T-helper 1 cell treated with Interleukin-12 subunit alpha and Interleukin-12 subunit beta and Interleukin-4 antibody, amounts not matched to agents 30 ng/mL and 1 ng/mL, for 36 hours (primary cell): ENCODE data around the gene NKIRAS1. TPM values are rescaled to one million over a fixed set of nuclear protein-coding genes. Genes with fewer than 3 reads are reported as not detected.
"Not testable (repeated sequence)": the region's sequence is repeated elsewhere in the genome, so short reads cannot be mapped to it uniquely, and the experiment has no call there.

ENCODE experiments used
- intact Hi-C: fragments of 100-400 bp; cut with micrococcal nuclease; formaldehyde crosslinking; loops from one replicate; pipeline ENCODE4 v1.15.1; 2024
- total RNA-seq: library from RNA; stranded (reverse); gene quantifications from 2 replicates; pipeline ENCODE4 v1.2.3, GENCODE V29; 2022

The NKIRAS1 gene
- total RNA-seq, 1 donor from 2014 or later, result 2.8 TPM

- intact Hi-C loops, result no loop called here
Observed at GRCh38 chr3:23873941-23874340, 42.8 kb downstream of the NKIRAS1 start.

GRCh38 chr3:23872330-23872729, 44.5 kb downstream of the NKIRAS1 start:
- intact Hi-C loops, result no loop called here

GRCh38 chr3:23871361-23871760, 45.4 kb downstream of the NKIRAS1 start:
- intact Hi-C loops, result not testable (repeated sequence)

GRCh38 chr3:23870663-23871043, 46.1 kb downstream of the NKIRAS1 start:
- intact Hi-C loops, result not testable (repeated sequence)

GRCh38 chr3:23869977-23870662, 46.7 kb downstream of the NKIRAS1 start:
- intact Hi-C loops, result no loop called here

- intact Hi-C loops, result no loop called here
Observed at GRCh38 chr3:23867838-23868237, 49.0 kb downstream of the NKIRAS1 start.

GRCh38 chr3:23867400-23867799, 49.4 kb downstream of the NKIRAS1 start:
- intact Hi-C loops, result no loop called here

GRCh38 chr3:23865595-23866396, 51.0 kb downstream of the NKIRAS1 start:
- intact Hi-C loops, result no loop called here

- intact Hi-C loops, result no loop called here
Observed at GRCh38 chr3:23864931-23865330, 51.9 kb downstream of the NKIRAS1 start.

- intact Hi-C loops, result no loop called here
Observed at GRCh38 chr3:23863060-23863459, 53.7 kb downstream of the NKIRAS1 start.

- intact Hi-C loops, result no loop called here
Observed at GRCh38 chr3:23861689-23862088, 55.1 kb downstream of the NKIRAS1 start.

GRCh38 chr3:23859839-23860382, 56.9 kb downstream of the NKIRAS1 start:
- intact Hi-C loops, result no loop called here

- intact Hi-C loops, result no loop called here
Observed at GRCh38 chr3:23859012-23859743, 57.6 kb downstream of the NKIRAS1 start.

- intact Hi-C loops, result no loop called here
Observed at GRCh38 chr3:23856286-23856685, 60.5 kb downstream of the NKIRAS1 start.

GRCh38 chr3:23849462-23849861, 67.3 kb downstream of the NKIRAS1 start:
- intact Hi-C loops, result not testable (repeated sequence)

- intact Hi-C loops, result no loop called here
Observed at GRCh38 chr3:23845326-23846216, 71.2 kb downstream of the NKIRAS1 start.

- intact Hi-C loops, result no loop called here
Observed at GRCh38 chr3:23843869-23844268, 72.9 kb downstream of the NKIRAS1 start.
